VCaP (cell line): ENCODE data around the gene BRD4.
A peak's percentile ranks its signal among the peaks of the same experiment; 100 is the strongest.

Experiments
- H3K27ac ChIP-seq: fragments of 450-650 bp; 2 replicates; pipeline ENCODE4 v1.5.1; 2017
- CTCF ChIP-seq: fragments of 450-650 bp; conservative IDR thresholded peaks from 2 replicates; pipeline ENCODE4 v1.5.1; 2017; ENCODE audit warnings: mild to moderate bottlenecking, moderate library complexity

The BRD4 gene

DNA sequence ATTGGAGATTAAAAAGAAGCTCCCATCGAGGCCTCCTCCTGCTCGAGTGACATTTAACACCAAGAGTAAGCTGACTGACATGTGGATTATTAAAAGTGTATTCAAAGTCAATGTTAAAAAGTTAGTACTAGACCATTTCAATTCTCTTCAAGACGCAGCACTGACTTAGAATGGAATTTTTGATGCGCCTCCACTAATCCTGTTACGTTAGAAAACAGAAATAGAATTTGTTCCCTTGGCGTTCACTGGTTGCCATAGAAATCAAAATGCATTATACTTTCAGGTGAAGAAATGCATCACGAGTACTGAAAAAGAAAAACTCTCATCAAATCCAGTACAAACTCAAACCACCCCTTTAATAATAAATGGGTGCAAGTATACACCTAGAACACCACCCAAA, 42.2 kb downstream of the BRD4 start:
- H3K27ac ChIP-seq, result no peak overlapping the region
- TF ChIP-seq CTCF, result no peak

- H3K27ac ChIP-seq, result no peak overlapping the region
- no peak for TF ChIP-seq CTCF
These were observed 42.7 kb downstream of the BRD4 start for GRCh38 chr19:15289673-15290072.

- no peak for TF ChIP-seq CTCF
- H3K27ac ChIP-seq, result peak overlapping the region; percentile 42
These were observed 44.0 kb downstream of the BRD4 start for GRCh38 chr19:15288146-15288963.

DNA sequence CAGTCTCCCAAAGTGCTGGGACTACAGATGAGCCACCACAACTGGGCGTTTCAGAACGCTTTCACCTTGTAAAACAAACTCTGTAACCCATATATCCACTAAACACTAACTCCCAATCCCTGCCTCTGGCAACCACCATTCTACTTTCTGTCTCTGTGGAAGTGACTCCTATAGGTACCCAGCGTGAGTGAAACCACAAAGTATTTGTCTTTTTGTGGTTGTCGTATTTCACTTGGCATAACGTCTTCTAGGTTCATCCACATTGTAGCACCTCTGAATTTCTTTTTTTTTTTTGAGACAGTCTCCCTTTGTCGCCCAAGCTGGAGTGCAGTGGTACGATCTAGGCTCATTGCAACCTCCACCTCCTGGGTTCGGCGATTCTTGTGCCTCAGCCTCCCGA, 44.8 kb downstream of the BRD4 start:
- H3K27ac ChIP-seq, result peak overlapping the region; percentile 42
- TF ChIP-seq CTCF, result no peak

DNA sequence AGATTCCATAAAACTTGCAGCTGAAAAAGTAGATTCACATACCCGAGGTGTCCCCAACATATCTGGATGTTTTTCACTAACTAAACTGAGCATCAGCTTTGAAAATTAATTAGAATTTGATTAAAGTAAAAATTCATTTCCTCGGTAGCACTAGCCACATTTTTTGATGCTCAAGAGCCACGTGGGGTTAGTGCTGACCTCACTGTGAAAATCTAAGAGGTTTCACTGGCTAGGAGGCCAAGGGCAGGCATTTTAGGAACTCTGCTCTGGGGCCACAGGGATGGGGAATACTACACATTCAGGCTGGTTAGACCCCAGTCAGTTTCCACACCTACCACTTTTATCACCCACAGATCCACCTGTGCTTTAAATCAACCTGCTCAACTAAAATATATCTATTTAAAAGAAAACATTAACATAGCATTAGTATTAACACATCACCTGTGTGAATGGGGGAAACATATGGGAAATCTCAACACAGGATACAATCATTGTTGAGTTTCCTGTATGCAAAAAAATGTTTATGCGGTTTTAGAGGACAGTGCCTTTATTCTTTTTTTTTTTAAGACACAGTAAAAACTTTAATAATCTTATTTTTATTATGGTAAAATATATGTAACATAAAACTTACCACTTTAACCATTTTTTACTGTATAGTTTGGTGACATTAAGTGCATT, 45.5 kb downstream of the BRD4 start:
- TF ChIP-seq CTCF, result no peak
- no peak overlapping the region for H3K27ac ChIP-seq

DNA sequence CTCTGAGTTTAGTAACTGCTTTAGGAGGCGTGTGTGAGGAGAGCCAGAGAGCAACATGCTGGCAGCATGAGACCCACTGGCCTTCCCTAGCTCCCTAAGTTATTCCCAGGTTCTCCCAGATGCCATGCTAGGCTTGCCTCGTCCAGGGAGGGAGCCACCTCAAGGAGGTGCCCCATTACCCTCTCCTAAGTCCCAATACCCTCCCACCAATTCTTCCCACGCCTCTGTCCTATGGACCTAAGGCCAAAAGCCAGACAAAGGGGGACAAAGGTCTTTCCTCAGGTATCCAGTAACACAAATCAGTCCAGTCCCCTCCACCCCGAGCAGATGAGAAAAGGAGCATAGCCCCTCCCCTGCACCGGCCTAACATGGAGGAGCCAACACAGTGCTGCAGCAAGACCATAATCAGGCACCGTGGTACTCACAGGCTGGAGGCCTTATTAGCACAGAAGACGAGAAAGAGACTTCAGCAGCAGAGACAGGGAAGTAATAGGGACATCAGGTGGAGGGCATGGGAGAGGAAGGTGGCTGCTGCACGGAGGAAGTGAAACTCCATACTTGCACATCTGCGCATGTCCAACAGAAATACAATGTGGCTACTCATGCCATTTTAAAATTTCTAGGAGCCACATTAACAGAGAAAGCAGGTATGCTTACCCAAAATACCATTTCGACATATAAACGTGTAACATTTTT, 46.3 kb downstream of the BRD4 start:
- H3K27ac ChIP-seq, result no peak overlapping the region
- no peak for TF ChIP-seq CTCF

- H3K27ac ChIP-seq, result no peak overlapping the region
- no peak for TF ChIP-seq CTCF
These were observed 47.4 kb downstream of the BRD4 start for GRCh38 chr19:15284896-15285295.
